ENCODE results near the gene MRPS27.

DNA sequence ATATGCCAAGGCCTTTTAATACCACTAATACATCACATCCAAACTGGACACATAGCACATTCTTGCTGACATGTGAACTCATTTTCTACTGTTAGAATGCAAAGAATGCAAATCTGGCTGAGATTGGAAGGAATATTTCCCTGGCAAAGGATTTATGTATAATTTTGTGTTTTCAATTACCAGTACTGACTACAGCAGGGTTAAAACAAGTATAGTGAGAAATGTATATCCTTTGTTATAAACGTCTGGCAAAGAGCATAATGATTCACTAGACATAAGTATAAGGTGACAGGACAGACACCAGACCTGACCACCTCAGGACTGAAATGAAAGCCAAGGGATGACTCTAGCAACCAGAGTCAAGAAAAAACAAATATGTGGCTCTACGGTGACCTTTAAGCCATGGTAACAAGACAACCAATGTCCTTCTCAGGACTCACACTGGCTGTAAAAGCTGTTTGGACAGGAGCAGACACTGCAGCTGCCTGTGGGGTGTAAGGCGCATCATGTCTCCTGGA is 95.0 kb downstream of the MRPS27 start:
- TF ChIP-seq CTCF (IDR thresholded peaks at IDR 0.05; ENCODE audit: insufficient read depth, low read depth, low read length): no peak
- TF ChIP-seq EZH2 (IDR thresholded peaks at IDR 0.05; ENCODE audit: insufficient read depth, low read length): no peak
